Stimulated activated CD4-positive, alpha-beta T cell treated with anti-CD3 and anti-CD28 coated beads, TNF-alpha, amount 100 ng/mL, for 4 hours (primary cell): Measurements from ENCODE around the gene TAT.
"Not testable (repeated sequence)": the region's sequence is repeated elsewhere in the genome, so short reads cannot be mapped to it uniquely, and the experiment has no call there.

ENCODE experiments used
- DNase-seq, 3 experiments: peaks; one replicate each; pipeline ENCODE4 v3.0.0-alpha.2; 2020; ENCODE audit warnings: low read depth in 3 of 3

TAT gene

GRCh38 chr16:71576971-71577370, at the start of gene TAT:
TAT (minus strand) TSS chr16:71577092; CDS start chr16:71576415, 677 bp downstream.
- no peak for DNase-seq

DNA sequence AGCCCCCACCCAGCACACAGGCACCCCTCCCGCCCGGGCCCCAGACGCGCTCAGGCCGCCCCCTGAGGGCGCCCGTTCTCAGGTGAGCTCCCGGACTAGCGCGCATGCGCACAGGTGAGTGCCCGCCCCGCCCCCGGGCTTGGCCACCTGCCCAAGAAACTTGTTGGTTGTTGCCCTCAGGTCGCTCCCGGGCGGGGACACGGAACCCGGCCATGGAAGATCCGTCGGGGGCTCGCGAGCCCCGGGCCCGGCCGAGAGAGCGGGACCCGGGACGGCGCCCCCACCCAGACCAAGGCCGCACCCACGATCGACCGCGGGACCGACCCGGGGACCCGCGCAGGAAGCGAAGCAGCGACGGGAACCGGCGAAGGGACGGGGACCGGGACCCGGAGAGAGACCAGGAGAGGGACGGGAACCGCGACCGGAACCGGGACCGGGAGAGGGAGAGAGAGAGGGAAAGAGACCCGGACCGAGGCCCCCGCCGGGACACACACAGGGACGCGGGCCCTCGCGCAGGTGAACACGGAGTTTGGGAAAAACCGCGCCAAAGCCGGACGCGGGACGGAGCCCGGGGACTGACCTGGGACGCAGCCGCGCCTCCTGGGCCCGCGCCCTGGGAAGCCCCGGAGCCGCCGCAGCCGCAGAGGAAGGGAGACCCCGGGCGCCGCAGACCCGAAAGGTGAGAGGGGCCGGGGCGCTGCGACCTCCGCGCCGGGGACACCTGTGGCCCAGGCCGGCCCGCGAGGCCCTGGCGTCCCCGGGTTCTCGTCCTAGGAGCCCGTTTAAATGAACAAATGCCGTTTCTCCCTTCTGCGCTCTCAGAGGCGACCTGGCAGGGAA, 49.3 kb upstream of the TAT start, which contains the start of gene MARVELD3:
MARVELD3 (plus strand) TSS at position 167 of the 840 bp plus-strand sequence; CDS start at position 213, 46 bp downstream.
- peak in 1 of 3 experiments; percentile 1 for DNase-seq

GRCh38 chr16:71625113-71625850, 48.4 kb upstream of the TAT start:
- no peak for DNase-seq

DNA sequence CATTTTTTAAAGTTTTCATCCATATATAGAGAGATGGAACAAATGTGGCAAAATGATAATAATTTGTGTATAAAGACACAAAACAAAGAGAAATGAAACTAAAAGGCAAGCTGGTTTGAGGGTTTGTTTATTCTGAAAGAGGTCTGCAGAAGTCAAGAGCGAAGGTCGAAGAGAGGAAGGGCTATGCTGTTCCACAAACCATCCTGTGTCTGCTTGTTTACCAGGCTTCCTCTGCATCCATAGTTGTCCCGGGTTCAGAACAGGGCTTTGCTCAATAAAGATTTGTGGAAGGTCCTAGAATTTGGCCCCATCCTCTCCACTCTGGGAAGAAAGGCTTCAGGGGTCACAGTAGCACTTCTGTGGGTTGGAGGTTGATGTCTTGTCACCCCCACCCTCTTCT, 46.7 kb upstream of the TAT start:
- DNase-seq = no peak

DNA sequence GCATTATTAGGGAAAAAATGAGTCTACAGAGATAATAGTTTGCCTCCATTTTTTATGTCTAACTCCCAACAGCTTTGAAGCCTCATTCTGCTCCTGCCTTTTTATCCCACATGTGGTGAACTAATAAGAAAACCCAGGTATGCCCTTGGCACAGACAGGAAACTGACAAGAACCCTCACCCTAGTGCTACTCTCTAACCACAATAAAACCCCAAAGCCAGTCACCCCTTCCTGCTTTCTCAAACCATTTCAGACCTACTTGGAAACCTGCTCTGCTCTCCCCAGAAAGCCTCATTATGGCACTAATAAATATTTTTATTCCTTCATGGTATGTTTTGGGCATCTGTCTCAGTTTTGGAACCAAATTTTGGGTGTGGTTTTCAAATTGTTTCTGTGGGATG, 45.2 kb upstream of the TAT start:
- DNase-seq = no peak

DNA sequence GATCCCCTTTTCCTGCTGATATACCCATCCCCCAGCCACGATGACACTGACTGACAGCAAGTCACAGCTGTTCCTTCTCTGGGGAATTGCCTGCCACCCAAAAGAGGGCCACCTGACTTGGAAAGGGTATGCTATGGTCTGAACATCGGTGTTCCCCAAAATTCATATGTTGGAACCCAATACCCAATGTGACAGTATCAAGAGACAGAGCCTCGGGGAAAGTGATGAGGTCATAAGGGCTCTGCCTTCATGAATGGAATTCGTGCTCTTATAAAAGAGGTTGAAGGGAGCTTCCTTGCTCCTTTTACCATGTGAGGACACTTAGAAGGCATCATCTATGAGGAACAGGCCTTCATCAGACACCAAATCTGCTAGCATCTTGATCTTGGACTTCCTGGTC, 41.5 kb upstream of the TAT start:
- no peak for DNase-seq

GRCh38 chr16:71614956-71615355, 38.1 kb upstream of the TAT start:
- not testable (repeated sequence) for DNase-seq

DNA sequence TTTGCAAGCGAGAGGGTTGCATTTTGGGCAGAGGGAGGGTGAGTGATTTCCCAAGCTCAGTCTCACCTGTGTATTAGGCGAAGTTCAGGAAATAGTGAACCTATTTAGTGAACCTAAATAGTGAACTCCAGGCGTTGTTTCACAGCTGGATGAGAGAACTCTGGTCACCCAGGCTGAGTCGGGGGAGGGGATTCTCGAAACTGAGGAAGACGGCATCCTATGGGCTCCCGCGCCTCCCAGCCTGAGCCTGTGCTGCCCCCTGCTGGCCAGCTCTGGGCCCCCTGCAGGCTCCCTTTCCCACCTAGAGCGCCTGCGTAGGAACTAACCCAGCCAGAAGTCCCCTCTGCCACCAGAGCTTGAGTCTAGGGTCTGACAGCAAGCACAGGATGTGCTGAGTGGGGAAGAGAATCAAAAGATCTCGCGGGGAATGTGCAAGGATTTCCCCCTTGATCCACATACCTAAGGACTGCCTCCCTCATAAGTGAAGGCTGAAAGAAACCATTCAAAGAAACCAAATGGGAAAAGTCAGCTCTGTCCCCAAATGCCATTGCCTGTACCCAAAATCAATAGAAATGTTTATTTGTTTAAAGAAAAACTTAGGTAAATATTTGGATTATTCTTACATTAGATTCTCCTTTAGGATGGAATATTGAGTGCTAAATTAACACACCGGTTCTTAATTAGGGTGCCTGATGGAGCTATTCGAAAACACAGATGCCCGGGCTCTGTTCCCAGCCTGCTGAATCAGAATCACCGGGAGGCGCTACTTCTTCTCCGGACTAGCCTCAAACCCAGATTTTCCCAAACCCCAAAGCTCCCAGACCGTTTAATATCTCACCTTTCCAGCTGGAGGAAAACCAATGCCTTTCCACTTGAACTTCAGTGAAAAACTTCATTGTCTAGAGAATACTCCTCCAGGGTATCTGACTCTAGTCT, 34.3 kb upstream of the TAT start:
- DNase-seq = peak; percentile 58 to 62 (median 58)

DNA sequence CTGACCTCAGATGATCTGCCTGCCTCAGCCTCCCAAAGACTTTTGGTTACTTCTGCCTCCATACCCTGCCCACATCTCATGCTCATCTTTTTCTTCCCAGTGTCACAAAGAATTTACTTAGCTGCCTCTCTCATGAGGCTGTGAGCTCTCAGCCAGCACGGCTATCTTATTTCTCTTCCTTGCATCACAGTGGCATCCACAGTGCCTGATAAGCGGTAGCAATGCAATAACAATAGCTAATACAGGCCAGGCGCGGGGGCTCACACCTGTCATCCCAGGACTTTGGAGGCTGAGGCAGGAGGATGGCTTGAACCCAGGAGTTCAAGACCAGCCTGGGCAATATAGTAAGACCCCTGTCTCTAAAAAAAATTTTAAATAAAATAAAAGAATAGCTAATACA, 33.6 kb upstream of the TAT start:
- no peak for DNase-seq

DNA sequence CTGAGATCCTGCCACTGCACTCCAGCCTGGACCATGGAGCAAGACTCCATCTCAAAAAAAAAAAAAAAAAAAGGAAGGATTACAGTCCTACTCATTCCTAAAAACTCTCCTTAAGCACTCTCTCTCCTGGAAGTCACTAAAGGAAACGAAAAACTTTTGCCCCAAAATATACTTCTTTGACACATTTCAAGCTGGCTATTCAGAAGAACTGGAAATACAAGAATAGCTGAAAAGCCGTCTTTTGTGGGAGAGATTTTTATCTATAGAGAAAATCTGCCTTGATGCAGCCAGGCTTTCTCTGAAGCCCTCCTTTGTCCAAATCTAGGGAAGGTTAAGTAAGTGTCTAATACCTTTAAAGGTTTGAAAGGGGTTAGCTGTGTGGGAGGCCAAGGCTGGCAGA, 32.2 kb upstream of the TAT start:
- no peak for DNase-seq

GRCh38 chr16:71600822-71601221, 23.9 kb upstream of the TAT start:
- no peak for DNase-seq

DNA sequence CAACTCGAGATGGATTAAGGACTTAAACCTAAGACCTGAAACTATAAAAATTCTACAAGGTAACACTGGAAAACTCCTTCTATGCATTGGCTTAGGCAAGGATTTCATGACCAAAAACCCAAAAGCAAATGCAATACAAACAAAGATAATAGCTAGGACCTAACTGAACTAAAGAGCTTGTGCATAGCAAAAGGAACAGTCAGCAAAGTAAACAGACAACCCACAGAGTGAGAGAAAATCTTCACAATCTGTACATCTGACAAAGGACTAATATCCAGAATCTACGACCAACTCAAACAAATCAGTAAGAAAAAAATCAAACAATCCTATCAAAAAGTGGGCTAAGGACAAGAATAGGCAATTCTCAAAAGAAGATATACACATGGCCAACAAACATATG, 21.5 kb upstream of the TAT start:
- DNase-seq = not testable (repeated sequence)

- not testable (repeated sequence) for DNase-seq
These were observed 18.5 kb upstream of the TAT start for GRCh38 chr16:71595340-71595826.

GRCh38 chr16:71594000-71594646, 17.2 kb upstream of the TAT start:
- DNase-seq = no peak

GRCh38 chr16:71593048-71593999, 16.4 kb upstream of the TAT start:
- DNase-seq = no peak

GRCh38 chr16:71591917-71592316, 15.0 kb upstream of the TAT start:
- DNase-seq = no peak

- no peak for DNase-seq
These were observed 13.7 kb upstream of the TAT start for GRCh38 chr16:71590584-71590983.

- DNase-seq = not testable (repeated sequence)
These were observed 13.2 kb upstream of the TAT start for GRCh38 chr16:71590071-71590470.

DNA sequence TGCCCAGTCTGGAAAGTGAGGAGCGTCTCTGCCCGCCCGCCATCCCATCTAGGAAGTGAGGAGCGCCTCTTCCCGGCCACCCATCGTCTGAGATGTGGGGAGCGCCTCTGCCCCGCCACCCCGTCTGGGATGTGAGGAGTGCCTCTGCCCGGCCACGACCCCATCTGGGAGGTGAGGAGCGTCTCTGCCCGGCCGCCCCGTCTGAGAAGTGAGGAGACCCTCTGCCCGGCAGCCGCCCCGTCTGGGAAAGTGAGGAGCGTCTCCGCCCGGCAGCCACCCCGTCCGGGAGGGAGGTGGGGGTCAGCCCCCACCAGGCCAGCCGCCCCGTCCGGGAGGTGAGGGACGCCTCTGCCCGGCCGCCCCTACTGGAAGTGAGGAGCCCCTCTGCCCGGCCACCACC, 12.4 kb upstream of the TAT start:
- not testable (repeated sequence) for DNase-seq

- no peak for DNase-seq
These were observed 8.4 kb upstream of the TAT start for GRCh38 chr16:71585318-71585703.
